Adrenal gland (tissue), 5 donors: ENCODE results near the gene MYOM1.

Source experiments
- CTCF ChIP-seq, 6 experiments: fragments of 450-650 bp in 4 of 6; fragments of 200-600 bp in 2 of 6; sonication (generic) in 1 of 6; IDR thresholded peaks; 1 replicate in 5 of 6; 2 replicates in 1 of 6; pipeline versions ENCODE4 v1.5.1 to v1.8.0; 2016 to 2021; ENCODE audit warnings: antibody characterized with exemption in 6 of 6, mild to moderate bottlenecking in 2 of 6, moderate library complexity in 1 of 6
- POLR2A ChIP-seq, 2 donors: fragments of 450-650 bp; IDR thresholded peaks; one replicate each; pipeline ENCODE4 v1.6.1; 2017; ENCODE audit warnings: antibody characterized with exemption in 2 of 2, mild to moderate bottlenecking in 2 of 2, moderate library complexity in 1 of 2
- donor health status: DM: no; HTN: no; CAD: no.

- TF ChIP-seq CTCF (IDR thresholded peaks at IDR 0.05) (no peak), POLR2A (IDR thresholded peaks at IDR 0.05) (no peak)
Measured at GRCh38 chr18:3093624-3094337, 126.0 kb downstream of the MYOM1 start.
